ENCODE data around the gene ITGB8. TPM values are rescaled to one million over a fixed set of nuclear protein-coding genes. Genes with fewer than 3 reads are reported as not detected.

ITGB8 gene
- total and polyA plus RNA-seq, 2 experiments from 2014 or later = 0.71 to 3.0 TPM

GRCh38 chr7:20304366-20304765 lies 26.3 kb upstream of the ITGB8 start (continued):
- no peak for TF ChIP-seq ZNF462 (CRISPR knock-in tag; IDR thresholded peaks at IDR 0.05)

GRCh38 chr7:20305726-20306125 lies 25.0 kb upstream of the ITGB8 start:
- H3K27ac Mint-ChIP-seq = no peak overlapping the region
- no peaks in the 10 kb centered on the region for H3K9me2 ChIP-seq (ENCODE audit: insufficient read depth)
- H3K4me1 ChIP-seq (ENCODE audit: insufficient read depth) = peaks cover 21% of the 10 kb centered on the region
- no peak overlapping the region for H2AFZ ChIP-seq
- H3K4me3 Mint-ChIP-seq = no peak overlapping the region
- no peaks in the 10 kb centered on the region for H3K36me3 Mint-ChIP-seq (ENCODE audit: low read depth)
- no peaks in the 10 kb centered on the region for H3K36me3 ChIP-seq (ENCODE audit: insufficient read depth)
- no peaks in the 10 kb centered on the region for H3K79me2 ChIP-seq (replicated peaks; ENCODE audit: insufficient read depth)
- ATAC-seq (no peak), DNase-seq (ENCODE audit: low spot score) (no peak)
- no peaks in the 10 kb centered on the region for H4K20me1 ChIP-seq (replicated peaks; ENCODE audit: insufficient read depth)
- H3K4me2 ChIP-seq = no peak overlapping the region
- H3K27ac ChIP-seq (ENCODE audit: low read depth) = no peak overlapping the region
- H3K4me3 ChIP-seq = no peak overlapping the region
- H3K4me1 Mint-ChIP-seq = peaks cover 19% of the 10 kb centered on the region
- no peaks in the 10 kb centered on the region for H3K27me3 ChIP-seq (ENCODE audit: insufficient read depth)
- H3K9me3 Mint-ChIP-seq = no peaks in the 10 kb centered on the region
- H3F3A ChIP-seq (replicated peaks; ENCODE audit: low read depth) = no peaks in the 10 kb centered on the region
- no peaks in the 10 kb centered on the region for H3K27me3 Mint-ChIP-seq (ENCODE audit: insufficient read depth, low read depth, poor library complexity)
- TF ChIP-seq ZNF331 (CRISPR knock-in tag; IDR thresholded peaks at IDR 0.05; ENCODE audit: low read depth) (no peak), REST (IDR thresholded peaks at IDR 0.05; ENCODE audit: unreplicated experiment) (no peak), JUNB (IDR thresholded peaks at IDR 0.05; ENCODE audit: unreplicated experiment) (no peak), STAT1 (IDR thresholded peaks at IDR 0.05; ENCODE audit: unreplicated experiment) (no peak), ZNF114 (CRISPR knock-in tag; IDR thresholded peaks at IDR 0.05) (no peak), EZH2phosphoT487 (IDR thresholded peaks at IDR 0.05; ENCODE audit: unreplicated experiment) (no peak)

All from GM23338 (cell line).